Neuronal stem cell (in vitro differentiated cells): Measurements from ENCODE around the gene ETS1.

Experiments
- DNase-seq: peaks from one replicate; pipeline ENCODE4 v3.0.0-alpha.2; 2013; ENCODE audit warnings: low spot score
- H2AFZ ChIP-seq: one replicate; pipeline ENCODE4 v1.6.1; 2013; ENCODE audit warnings: mild to moderate bottlenecking, low read length, inconsistent platforms
- H2AK5ac ChIP-seq: 2 replicates; pipeline ENCODE4 v1.6.1; 2013; ENCODE audit warnings: low read depth, mild to moderate bottlenecking, inconsistent platforms, low read length, moderate library complexity, mixed read lengths
- H2BK120ac ChIP-seq: 2 replicates; pipeline ENCODE4 v1.6.1; 2013; ENCODE audit warnings: low read depth, mild to moderate bottlenecking, inconsistent platforms, low read length, moderate library complexity, mixed read lengths
- H2BK12ac ChIP-seq: one replicate; pipeline ENCODE4 v1.6.1; 2013; ENCODE audit warnings: low read length, inconsistent platforms
- H2BK15ac ChIP-seq: 2 replicates; pipeline ENCODE4 v1.6.1; 2013; ENCODE audit warnings: mild to moderate bottlenecking, low read length, inconsistent platforms, mixed read lengths
- H2BK5ac ChIP-seq: one replicate; pipeline ENCODE4 v1.6.1; 2013; ENCODE audit warnings: inconsistent platforms, mild to moderate bottlenecking, low read length, moderate library complexity
- H3K14ac ChIP-seq: one replicate; pipeline ENCODE4 v1.6.1; 2013; ENCODE audit warnings: low read length, inconsistent platforms
- H3K18ac ChIP-seq: 2 replicates; pipeline ENCODE4 v1.6.1; 2013; ENCODE audit warnings: low read length, inconsistent platforms
- H3K23ac ChIP-seq: 2 replicates; pipeline ENCODE4 v1.6.1; 2013; ENCODE audit warnings: low read depth, mild to moderate bottlenecking, mixed read lengths, low read length, inconsistent platforms; ENCODE audit not compliant: poor library complexity
- H3K27ac ChIP-seq: replicated peaks from 3 replicates; pipeline ENCODE4 v1.5.1; 2013; ENCODE audit warnings: low read length, inconsistent platforms
- H3K27me3 ChIP-seq, 3 experiments: 2 replicates each; pipeline ENCODE4 v1.6.1; 2013; ENCODE audit warnings: low read length in 3 of 3, mild to moderate bottlenecking in 2 of 3, inconsistent platforms in 1 of 3, low read depth in 1 of 3, mixed read lengths in 1 of 3, moderate library complexity in 1 of 3; ENCODE audit not compliant: control insufficient read depth in 3 of 3, insufficient read depth in 3 of 3
- H3K36me3 ChIP-seq, 2 donors: replicated peaks in 1 of 2; 2 replicates each; pipeline ENCODE4 v1.6.1; 2013; ENCODE audit warnings: low read length in 2 of 2; ENCODE audit not compliant: control insufficient read depth in 2 of 2, insufficient read depth in 2 of 2
- H3K4ac ChIP-seq: 2 replicates; pipeline ENCODE4 v1.6.1; 2013; ENCODE audit warnings: inconsistent platforms, mild to moderate bottlenecking, low read length, moderate library complexity
- H3K4me1 ChIP-seq, 2 donors: 1 replicate in 1 of 2; 2 replicates in 1 of 2; pipeline ENCODE4 v1.6.1; 2013; ENCODE audit warnings: low read length in 2 of 2, low read depth in 1 of 2; ENCODE audit not compliant: control insufficient read depth in 2 of 2, insufficient read depth in 1 of 2
- H3K4me2 ChIP-seq: one replicate; pipeline ENCODE4 v1.6.1; 2013; ENCODE audit warnings: mild to moderate bottlenecking, low read length, inconsistent platforms; ENCODE audit not compliant: insufficient read depth, poor library complexity, severe bottlenecking
- H3K4me3 ChIP-seq, 2 donors: 2 replicates each; pipeline ENCODE4 v1.5.1; 2013; ENCODE audit warnings: low read length in 2 of 2, mild to moderate bottlenecking in 2 of 2, inconsistent platforms in 1 of 2, moderate library complexity in 1 of 2
- H3K79me1 ChIP-seq: one replicate; pipeline ENCODE4 v1.6.1; 2013; ENCODE audit warnings: low read depth, mild to moderate bottlenecking, inconsistent platforms, low read length, moderate library complexity
- H3K9ac ChIP-seq: one replicate; pipeline ENCODE4 v1.6.1; 2013; ENCODE audit warnings: mild to moderate bottlenecking, low read depth, low read length, inconsistent platforms; ENCODE audit not compliant: poor library complexity
- H3K9me3 ChIP-seq, 2 donors: replicated peaks in 1 of 2; 2 replicates each; pipeline versions ENCODE3 to v1.6.1; 2013; ENCODE audit warnings: low read length in 2 of 2, mild to moderate bottlenecking in 2 of 2, inconsistent platforms in 1 of 2, low read depth in 1 of 2, mixed read lengths in 1 of 2, moderate library complexity in 1 of 2; ENCODE audit not compliant: control insufficient read depth in 2 of 2, insufficient read depth in 1 of 2
- H4K8ac ChIP-seq: one replicate; pipeline ENCODE4 v1.6.1; 2013; ENCODE audit warnings: low read depth, mild to moderate bottlenecking, inconsistent platforms, low read length, moderate library complexity
- H4K91ac ChIP-seq: one replicate; pipeline ENCODE4 v1.6.1; 2013; ENCODE audit warnings: low read length, low read depth, mild to moderate bottlenecking, inconsistent platforms; ENCODE audit not compliant: poor library complexity
- WGBS, 2 donors: extraction: QIAGEN DNeasy Blood & Tissue Kit; methylation state at CpG; one replicate each; pipeline ENCODE4 v1.1.7; 2013; ENCODE audit warnings: missing lambda C conversion rate in 2 of 2, mixed read lengths in 1 of 2; ENCODE audit not compliant: insufficient read length in 2 of 2, insufficient replicate concordance in 1 of 2; ENCODE audit errors: extremely low coverage in 2 of 2; 5-methylcytosine and 5-hydroxymethylcytosine counted together

ETS1 gene

DNA sequence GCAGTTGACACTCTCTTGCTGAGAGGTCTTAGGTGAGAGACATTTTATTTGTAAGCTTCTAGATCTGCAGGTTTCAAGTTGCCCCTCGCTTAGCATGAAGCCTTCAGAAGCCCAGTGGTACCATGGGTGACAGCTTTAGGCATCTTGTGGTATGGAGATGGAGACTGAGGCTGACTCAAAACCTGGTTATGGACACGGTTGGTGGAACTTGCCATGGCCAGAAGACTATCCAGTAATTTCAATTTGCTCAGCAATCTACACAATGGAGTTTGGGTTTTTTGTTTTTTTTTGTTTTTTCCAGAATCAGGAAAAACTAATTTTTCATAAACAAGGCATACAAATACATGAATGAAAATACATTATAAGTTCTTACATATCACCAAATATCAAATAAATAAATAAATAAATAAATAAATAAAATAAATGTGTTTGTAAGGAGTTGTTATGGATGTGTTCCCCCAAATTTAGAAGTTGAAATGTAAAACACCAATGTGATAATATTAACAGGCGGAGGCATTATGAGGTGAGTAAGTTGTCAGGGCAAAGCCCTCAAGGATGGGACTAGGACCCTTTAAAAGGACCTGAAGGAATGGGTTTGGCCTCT, 22.6 kb downstream of the ETS1 start:
- no peak overlapping the region for H2BK5ac ChIP-seq
- H2BK15ac ChIP-seq = no peak overlapping the region
- H3K23ac ChIP-seq = no peak overlapping the region
- no peak overlapping the region for H3K14ac ChIP-seq
- no peak overlapping the region for H2BK12ac ChIP-seq
- no peaks in the 10 kb centered on the region for H3K79me1 ChIP-seq
- no peak overlapping the region for H3K4me2 ChIP-seq
- no peak overlapping the region for H3K4ac ChIP-seq
- H3K9ac ChIP-seq = no peak overlapping the region
- no peaks in the 10 kb centered on the region for H3K9me3 ChIP-seq
- H2AFZ ChIP-seq = no peak overlapping the region
- no peak overlapping the region for H2BK120ac ChIP-seq
- H4K8ac ChIP-seq = no peak overlapping the region
- H3K18ac ChIP-seq = no peak overlapping the region
- peaks cover 4 to 7% of the 10 kb centered on the region in 2 donors for H3K4me1 ChIP-seq
- no peaks in the 10 kb centered on the region for H3K36me3 ChIP-seq
- H2AK5ac ChIP-seq = no peak overlapping the region
- no peak overlapping the region for H3K27ac ChIP-seq
- H4K91ac ChIP-seq = no peak overlapping the region
- no peak overlapping the region for H3K4me3 ChIP-seq
- DNase-seq = no peak
- no CpG with 5 or more reads among the region's 3 CpGs for WGBS, 2 donors
- no peaks in the 10 kb centered on the region for H3K27me3 ChIP-seq

DNA sequence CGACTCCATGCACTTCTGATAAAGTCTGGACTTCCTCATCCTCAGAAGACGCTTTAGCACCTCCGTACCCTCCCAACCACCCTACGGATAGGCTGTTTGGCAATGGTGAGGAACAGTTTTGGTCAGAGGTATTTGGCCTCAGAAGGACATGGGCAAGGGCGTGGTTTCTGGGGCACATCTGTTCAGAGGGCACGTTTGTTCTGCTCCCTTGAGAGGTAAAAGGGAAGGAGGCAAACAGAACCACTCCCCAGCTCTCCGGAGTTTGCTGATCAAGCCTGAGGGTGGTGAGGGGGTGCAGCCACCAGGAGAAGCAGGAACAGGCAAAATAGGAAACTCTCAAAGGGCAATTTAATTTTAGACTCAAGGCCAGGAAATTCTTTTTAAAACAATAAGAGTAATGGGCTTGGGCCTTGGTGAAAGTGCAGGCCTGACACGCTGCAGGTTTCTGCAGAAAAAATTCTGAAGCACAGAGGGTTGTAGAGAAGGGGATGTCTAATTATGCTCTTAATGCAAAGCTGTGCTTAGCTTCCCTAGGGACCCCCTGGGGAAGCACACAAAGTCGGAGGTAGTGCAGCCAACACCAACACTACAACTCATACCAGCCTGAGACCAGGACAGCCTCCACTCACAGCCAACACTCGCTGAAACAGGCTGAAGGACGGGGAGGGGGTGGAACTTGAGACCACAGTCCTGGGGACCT, 23.3 kb downstream of the ETS1 start:
- H2AFZ ChIP-seq = no peak overlapping the region
- H3K4me3 ChIP-seq = no peak overlapping the region
- no peak overlapping the region for H3K27ac ChIP-seq
- DNase-seq = no peak
- peaks cover 4 to 7% of the 10 kb centered on the region in 2 donors for H3K4me1 ChIP-seq
- H3K36me3 ChIP-seq = no peaks in the 10 kb centered on the region
- H3K27me3 ChIP-seq = no peaks in the 10 kb centered on the region
- no peak overlapping the region for H2AK5ac ChIP-seq
- H3K23ac ChIP-seq = no peak overlapping the region
- no peak overlapping the region for H3K4me2 ChIP-seq
- H3K9ac ChIP-seq = no peak overlapping the region
- no peak overlapping the region for H3K4ac ChIP-seq
- no peak overlapping the region for H4K8ac ChIP-seq
- no peak overlapping the region for H3K18ac ChIP-seq
- no peaks in the 10 kb centered on the region for H3K79me1 ChIP-seq
- H2BK12ac ChIP-seq = no peak overlapping the region
- WGBS, 2 donors = no CpG with 5 or more reads among the region's 11 CpGs
- H3K9me3 ChIP-seq = no peaks in the 10 kb centered on the region
- no peak overlapping the region for H4K91ac ChIP-seq
- no peak overlapping the region for H2BK120ac ChIP-seq
- no peak overlapping the region for H2BK15ac ChIP-seq
- no peak overlapping the region for H3K14ac ChIP-seq
- H2BK5ac ChIP-seq = no peak overlapping the region

DNA sequence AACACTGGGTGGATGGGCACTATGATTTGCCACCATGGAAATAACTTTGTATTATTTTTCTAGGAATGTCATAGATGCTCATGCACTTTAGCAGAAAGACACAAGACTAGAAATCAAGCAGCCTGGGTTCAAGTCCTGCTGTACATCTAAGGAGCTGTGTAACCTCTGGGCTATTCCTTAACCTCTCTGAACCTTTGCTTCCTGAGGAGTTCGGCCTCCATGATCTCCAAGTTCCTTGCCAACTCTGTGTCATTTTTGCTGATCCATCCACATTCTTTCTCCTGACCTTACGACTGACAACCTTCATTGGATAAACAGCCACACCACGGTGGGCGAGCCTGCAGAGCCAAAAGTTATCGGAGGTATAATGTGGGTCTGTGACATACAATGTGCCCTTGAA, 24.1 kb downstream of the ETS1 start:
- peaks cover 2 to 3% of the 10 kb centered on the region in 2 donors for H3K4me1 ChIP-seq
- H2BK5ac ChIP-seq = no peak overlapping the region
- no peak overlapping the region for H3K4me3 ChIP-seq
- H2BK12ac ChIP-seq = no peak overlapping the region
- no peaks in the 10 kb centered on the region for H3K27me3 ChIP-seq
- no peak overlapping the region for H3K4me2 ChIP-seq
- DNase-seq = no peak
- H3K18ac ChIP-seq = no peak overlapping the region
- no peak overlapping the region for H4K91ac ChIP-seq
- no peaks in the 10 kb centered on the region for H3K36me3 ChIP-seq
- no peak overlapping the region for H2BK120ac ChIP-seq
- no peak overlapping the region for H2BK15ac ChIP-seq
- no peak overlapping the region for H3K23ac ChIP-seq
- no peaks in the 10 kb centered on the region for H3K79me1 ChIP-seq
- no peak overlapping the region for H3K27ac ChIP-seq
- H3K4ac ChIP-seq = no peak overlapping the region
- no peak overlapping the region for H3K14ac ChIP-seq
- H3K9me3 ChIP-seq = no peaks in the 10 kb centered on the region
- no peak overlapping the region for H4K8ac ChIP-seq
- H3K9ac ChIP-seq = no peak overlapping the region
- H2AK5ac ChIP-seq = no peak overlapping the region
- WGBS, 2 donors = no CpG with 5 or more reads among the region's 5 CpGs
- H2AFZ ChIP-seq = no peak overlapping the region

DNA sequence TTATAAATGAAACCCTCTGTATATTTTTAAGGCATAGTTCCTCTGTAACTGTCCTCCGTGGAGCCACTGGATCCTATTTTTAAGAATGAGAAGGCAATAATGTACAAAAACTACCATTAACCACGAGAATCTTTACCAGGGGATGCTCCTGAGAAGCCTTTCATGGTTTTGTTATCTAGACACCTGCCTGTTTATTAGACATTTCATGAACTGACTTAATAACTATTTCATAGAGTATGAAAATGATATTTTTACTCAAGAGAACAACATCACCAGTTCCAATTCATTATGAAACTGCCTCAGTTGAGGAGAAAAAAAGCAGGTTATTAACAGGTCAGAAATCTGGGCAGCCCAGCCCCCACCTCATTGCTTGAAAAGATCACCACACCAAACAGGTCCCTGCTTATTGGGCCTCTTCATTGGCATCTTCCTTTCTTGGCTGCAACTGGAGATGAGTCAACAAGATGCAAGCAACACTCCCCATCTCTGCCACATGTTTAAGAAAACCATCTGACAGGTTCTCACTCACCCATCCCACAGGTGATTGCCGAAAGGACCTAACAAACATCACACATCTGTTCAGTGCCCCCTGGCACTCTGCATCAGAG, 27.8 kb downstream of the ETS1 start:
- DNase-seq = no peak
- Histone ChIP-seq H2BK15ac (no peak overlapping the region), H3K23ac (no peak overlapping the region), H4K8ac (no peak overlapping the region), H2BK12ac (no peak overlapping the region), H4K91ac (no peak overlapping the region), H3K9ac (no peak overlapping the region), H3K36me3 (no peaks in the 10 kb centered on the region), H3K9me3 (no peaks in the 10 kb centered on the region), H3K4me3 (no peak overlapping the region), H3K27ac (no peak overlapping the region), H2AFZ (no peak overlapping the region), H3K18ac (no peak overlapping the region), H3K79me1 (no peaks in the 10 kb centered on the region), H3K4me2 (no peak overlapping the region), H3K14ac (no peak overlapping the region), H3K4ac (no peak overlapping the region), H3K4me1 (peaks cover 0 to 2% of the 10 kb centered on the region in 2 donors), H3K27me3 (no peaks in the 10 kb centered on the region), H2BK5ac (no peak overlapping the region), H2AK5ac (no peak overlapping the region), H2BK120ac (no peak overlapping the region)
- WGBS, 2 donors = no CpG with 5 or more reads among the region's 3 CpGs
